NCI-H1436 treated with DMSO at 0.1 percent for 48 hours (cell line): ENCODE data around the gene GOLM1.
"Not testable (repeated sequence)": the region's sequence is repeated elsewhere in the genome, so short reads cannot be mapped to it uniquely, and the experiment has no call there.

Experiments
- DNase-seq: peaks from one replicate; lab custom pipeline; 2025; lab: John Stamatoyannopoulos, UW

The GOLM1 gene

DNA sequence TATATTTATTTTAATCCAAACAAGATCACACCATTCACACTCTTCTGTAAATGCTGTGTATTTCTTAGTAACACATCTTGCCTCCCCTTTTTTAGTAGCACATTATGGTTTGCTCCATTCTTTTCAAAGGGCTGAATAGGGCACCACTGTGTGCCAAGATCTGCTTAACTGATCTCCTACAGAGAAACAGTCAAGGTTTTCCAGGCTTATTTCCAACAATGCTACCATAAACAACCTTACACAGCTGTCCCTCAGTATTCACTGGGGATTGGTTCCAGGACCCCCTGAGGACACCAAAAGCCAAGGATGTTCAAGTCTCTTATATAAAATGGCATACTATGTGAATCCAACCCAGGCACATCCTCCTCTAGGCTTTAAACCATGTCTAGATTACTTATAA is 16.5 kb downstream of the GOLM1 start:
- no peak for DNase-seq

DNA sequence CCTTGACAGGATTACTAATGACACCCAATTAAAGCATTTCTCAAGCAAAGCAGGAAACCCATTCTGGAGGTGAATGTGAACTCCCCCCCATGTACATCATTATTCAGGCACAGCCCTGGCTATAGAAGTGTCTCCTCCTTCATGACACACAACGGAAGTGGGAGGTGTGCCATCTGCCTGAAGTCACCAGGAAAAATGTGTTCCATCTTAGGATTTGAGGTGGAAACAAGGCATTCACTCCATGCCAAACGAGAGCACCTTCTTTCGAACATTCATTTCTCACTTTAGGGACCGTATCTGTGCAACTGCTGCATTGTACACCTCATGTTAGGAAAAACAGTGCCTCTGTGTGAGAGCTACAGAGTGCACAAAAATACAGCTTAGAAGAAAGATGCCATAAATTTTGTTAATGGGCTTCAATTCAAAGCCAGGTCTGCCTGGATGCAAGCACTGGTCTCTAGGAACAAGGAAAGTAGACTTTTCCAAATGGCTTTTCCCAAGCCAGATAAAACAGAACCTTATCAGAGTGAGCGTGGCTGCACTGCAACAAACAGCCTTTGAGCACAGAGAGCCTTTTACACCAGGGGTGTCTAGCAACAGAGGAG is 19.4 kb downstream of the GOLM1 start:
- no peak for DNase-seq

DNA sequence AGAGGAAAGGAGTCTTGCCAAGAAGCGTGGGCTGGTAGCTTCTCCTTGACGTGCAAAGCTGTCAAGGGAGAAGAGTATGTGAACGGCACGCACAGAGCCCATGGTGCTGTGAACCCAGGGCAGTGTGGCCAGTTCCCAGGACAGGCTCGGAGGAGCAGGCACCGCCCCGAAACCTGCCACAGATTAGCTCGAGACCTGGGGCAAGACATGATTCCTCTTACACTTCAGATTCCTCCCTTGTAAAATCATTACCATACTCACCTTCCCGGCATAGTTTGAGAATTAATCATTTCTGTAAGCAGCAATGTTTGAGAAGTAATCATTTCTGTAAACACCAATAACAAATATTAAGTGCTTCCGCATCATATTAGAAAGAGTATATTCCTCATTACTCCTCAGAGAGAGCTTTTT is 19.9 kb downstream of the GOLM1 start:
- DNase-seq: no peak

- DNase-seq: no peak
Measured at GRCh38 chr9:86078731-86079130, 20.6 kb downstream of the GOLM1 start.

DNA sequence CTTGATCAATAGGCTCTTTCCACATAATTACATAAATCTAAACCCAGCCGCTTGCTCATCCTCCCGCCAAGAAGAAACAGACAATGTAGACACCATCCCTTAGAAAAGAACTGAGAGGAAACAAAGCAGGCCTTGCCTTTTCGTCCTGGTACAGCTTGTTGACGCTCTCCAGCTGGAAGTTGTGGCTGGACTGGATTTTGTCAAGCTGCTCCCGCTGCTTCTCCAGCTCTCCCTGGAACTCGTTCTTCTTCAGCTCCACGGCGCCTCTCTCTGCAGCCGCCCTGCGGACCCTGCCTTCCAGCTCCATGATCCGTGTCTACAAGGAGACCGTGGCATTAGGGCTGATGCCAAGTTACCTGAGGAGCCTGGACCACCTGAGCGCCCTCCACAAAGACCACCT is 22.1 kb downstream of the GOLM1 start:
- DNase-seq: no peak

GRCh38 chr9:86075132-86076109 is 23.9 kb downstream of the GOLM1 start:
- no peak for DNase-seq

DNA sequence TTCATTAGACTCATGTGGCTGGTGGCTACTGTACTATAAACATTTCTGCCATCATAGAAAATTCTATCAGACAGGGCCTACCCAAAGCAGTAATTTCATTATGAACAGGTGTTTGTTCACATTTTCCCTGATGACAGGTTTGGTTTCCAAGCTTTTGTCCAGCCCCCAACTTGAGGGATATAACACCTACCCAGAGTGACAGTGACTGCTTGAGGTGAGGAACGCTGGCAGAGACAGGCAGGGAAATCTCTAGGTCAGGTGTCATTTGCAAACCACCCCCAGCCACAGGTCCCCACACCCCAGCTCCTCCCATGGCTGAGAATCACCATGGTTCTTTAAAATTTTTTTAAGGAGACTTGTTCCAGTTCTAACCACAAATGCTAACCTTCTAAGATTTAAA is 25.5 kb downstream of the GOLM1 start:
- no peak for DNase-seq

DNA sequence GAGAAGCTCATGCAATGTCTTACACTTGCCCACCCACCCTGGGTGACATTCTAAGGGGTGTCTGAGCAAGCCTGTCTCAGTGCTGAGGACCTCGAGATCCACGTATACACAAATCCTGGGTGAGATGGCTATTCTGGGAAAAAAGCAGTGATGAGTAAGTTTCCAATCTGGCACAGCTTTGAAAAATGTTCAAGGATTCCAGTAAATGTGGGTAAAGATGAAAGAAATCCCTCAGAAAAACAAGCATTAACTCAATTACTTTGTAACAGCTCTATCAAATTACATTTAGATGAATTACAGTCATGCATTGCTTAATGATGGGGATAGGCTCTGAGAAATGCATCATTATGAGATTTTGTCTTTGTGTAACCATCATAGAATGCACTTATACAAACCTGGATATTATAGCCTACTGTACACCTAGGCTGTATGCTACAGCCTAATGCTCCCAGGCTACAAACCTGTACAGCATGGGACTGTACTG is 26.9 kb downstream of the GOLM1 start:
- no peak for DNase-seq

- DNase-seq: no peak
Measured at GRCh38 chr9:86069206-86069869, 30.0 kb downstream of the GOLM1 start.

DNA sequence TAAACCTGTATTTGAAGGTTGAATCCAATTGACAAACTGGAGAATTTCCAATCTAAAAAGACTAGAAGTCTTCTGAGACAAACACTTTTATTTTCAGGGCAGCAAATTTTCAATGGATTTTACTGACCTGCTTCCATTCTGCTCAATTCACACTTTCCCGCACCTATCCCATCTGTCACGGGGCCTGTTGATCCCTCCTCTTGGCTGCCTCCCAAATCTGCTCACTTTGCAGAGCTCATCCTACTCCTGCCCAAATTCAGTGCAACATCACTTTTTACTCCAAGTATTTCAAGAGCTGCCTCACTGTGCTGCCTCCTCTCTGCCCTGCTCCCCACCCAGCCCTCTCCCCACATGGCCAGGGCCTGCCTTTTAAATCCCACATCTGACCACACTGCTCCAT is 35.1 kb downstream of the GOLM1 start:
- no peak for DNase-seq

DNA sequence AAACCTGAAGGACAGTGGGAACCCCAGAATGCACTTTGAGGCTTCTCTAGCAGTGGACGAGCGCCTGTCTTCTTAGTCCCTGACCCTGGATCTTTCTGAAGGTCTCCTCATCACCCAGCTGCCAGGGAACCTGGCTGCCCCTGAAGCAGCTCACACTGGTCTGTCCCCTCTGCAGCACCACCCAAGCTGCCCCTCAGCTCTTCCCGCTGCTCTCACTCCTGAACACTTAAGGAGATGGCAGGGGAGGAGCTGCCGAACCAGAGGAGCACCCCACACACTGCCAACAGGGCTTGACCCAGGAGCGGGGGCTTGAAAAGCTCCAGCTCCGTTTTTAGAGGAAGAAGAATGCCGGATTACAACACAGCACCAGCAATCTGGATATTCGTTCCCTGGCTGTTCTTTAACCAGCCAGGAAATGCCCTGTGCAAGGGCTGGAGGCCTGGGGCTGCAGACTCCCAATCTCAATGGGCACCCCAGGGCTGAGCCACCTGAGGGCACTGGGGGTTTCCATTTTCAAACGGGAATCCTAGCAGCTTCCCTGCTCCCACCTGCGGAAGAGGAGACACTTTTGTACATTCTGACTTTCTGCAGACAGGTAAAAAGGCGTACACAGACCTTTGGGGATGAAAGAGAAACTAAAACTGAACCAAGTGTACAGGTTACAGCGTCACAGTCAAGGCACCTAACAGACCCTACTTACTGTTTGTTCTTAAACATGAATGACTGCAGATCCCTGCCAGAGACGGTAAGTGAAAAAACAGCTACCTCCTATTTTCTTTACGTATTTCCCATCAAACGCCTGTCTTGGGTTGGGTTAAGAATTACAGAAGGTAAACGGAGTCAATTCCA is 36.3 kb downstream of the GOLM1 start:
- DNase-seq: no peak

DNA sequence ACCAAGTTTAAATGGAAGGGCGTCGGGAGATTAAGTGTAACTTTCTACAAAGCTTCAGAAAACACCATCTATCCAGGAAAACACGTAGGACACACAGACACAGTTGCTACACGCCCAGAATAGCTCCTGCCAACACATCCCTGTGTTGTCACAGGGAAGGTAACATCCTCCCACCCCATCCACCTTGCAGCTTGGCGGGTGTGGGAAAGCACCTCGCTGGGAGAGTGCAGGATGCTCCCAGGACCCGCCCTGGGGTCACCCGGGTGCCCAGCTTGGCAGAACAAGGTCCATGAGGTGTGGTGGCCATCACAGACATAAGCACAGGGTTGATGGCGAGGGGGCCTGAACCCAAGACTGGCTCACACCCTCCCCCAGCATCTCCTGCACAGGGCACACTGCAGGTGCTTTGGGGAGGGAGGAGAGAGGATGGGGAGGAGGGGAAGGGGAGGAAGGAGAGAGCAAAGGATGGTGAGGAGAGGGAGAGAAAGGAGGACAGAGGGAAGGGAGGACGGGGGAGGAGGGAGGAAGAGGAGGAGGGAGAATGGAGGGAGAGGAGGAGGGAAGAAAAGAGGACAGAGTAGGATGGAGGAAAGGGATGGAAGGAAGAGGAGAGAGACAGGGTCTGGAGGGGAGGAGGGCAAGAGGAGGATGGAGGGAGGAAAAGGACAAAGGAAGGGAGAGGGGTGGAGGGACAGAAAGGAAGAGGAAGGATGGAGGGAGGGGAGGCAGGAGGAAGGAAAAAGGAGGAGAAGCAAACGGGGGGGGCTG is 37.2 kb downstream of the GOLM1 start:
- DNase-seq: no peak

DNA sequence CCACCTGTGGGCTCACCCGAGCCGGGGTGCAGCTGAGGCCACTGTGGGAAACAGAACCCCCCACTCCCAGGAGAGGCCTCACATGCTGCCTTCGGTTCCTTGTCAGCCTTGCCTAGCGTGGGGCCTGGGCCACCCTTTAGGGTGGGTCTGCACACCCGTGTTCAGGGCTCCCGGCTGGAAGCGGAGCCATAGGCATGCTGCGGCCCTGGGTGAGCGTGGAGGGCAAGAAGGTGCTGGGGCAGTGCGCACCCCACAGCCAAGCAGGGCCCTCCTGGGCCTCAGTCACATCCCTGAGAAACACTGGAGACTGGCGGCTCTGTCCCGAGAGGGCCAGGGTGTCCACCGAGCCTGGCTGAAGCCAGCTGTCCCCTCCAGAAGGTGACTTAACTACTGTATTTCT is 41.9 kb downstream of the GOLM1 start:
- DNase-seq: no peak

- DNase-seq: no peak
Measured at GRCh38 chr9:86054695-86055094, 44.7 kb downstream of the GOLM1 start.

- no peak for DNase-seq
Measured at GRCh38 chr9:86052556-86053468, 46.5 kb downstream of the GOLM1 start.

DNA sequence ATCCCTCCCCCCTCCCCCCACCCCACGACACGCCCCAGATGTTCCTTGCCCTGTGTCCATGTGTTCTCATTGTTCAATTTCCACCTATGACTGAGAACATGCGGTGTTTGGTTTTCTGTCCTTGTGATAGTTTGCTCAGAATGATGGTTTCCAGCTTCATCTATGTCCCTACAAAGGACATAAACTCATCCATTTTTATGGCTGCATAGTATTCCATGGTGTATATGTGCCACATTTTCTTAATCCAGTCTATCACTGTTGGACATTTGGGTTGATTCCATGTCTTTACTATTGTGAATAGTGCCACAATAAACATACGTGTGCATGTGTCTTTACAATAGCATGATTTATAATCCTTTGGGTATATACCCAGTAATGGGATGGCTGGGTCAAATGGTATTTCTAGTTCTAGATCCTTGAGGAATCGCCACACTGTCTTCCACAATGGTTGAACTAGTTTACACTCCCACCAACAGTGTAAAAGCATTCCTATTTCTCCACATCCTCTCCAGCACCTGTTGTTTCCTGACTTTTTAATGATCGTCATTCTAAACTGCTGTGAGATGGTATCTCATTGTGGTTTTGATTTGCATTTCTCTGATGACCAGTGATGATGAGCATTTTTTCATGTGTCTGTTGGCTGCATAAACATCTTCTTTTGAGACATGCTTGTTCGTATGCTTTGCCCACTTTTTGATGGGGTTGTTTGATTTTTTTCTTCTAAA is 51.2 kb downstream of the GOLM1 start:
- not testable (repeated sequence) for DNase-seq

GRCh38 chr9:86047361-86047760 is 52.0 kb downstream of the GOLM1 start:
- no peak for DNase-seq

DNA sequence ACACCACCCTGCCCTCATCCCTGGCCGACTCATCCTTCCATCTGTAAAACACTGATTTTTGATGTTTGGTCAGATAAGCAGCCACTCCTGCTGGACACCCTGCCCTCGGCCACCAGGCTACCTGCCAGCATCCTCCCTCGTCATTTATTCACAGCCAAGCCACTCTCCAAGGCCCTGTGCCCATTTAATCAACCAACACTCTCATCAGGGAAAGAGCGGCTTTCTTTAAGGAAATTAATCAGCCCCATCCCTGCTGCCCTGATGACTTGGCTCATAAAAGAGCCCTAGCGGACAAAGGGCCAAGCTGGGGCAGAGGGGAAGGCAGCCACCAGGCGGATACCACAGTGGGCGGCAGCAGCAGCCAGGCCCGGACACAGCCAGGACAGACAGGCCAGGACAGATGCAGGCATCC is 52.4 kb downstream of the GOLM1 start:
- no peak for DNase-seq

GRCh38 chr9:86046071-86046636 is 53.2 kb downstream of the GOLM1 start:
- no peak for DNase-seq
